ENCODE measurements around the gene NTSR1. TPM values are rescaled to one million over a fixed set of nuclear protein-coding genes. Genes with fewer than 3 reads are reported as not detected.
"Not testable (repeated sequence)": the region's sequence is repeated elsewhere in the genome, so short reads cannot be mapped to it uniquely, and the experiment has no call there.

NTSR1 gene
- total RNA-seq, 1 experiment from 2014 or later, result 4.5 TPM

DNA sequence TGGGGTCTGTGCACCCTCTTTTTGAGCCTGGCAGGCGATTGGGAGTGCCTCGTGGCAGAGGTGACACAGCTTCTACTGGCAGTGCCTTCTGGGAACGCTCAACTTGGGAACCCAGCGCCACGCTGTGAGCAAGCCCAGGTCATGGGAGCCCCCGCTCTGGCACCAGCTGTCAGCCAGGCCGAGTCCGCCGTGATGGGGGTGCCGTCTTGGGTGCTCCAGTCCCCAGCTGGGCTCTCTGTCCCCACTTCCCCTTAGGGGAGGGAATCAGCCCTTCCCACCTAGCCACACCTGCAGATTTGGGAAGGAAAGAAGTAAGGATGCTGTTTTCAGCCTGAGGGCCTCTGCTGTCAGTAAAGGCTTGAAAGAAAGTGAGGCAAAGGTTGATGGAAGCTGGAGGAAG is 31.0 kb upstream of the NTSR1 start:
- Mint-ChIP-seq H3K36me3 (ENCODE audit: insufficient read depth, unreplicated experiment) (peaks cover 6% of the 10 kb centered on the region), H3K27ac (ENCODE audit: low read depth, unreplicated experiment) (no peak overlapping the region), H3K9me3 (ENCODE audit: unreplicated experiment) (peaks cover 9% of the 10 kb centered on the region), H3K27me3 (ENCODE audit: insufficient read depth, unreplicated experiment) (no peaks in the 10 kb centered on the region), H3K4me3 (ENCODE audit: unreplicated experiment) (no peak overlapping the region), H3K4me1 (ENCODE audit: insufficient read depth, unreplicated experiment) (peaks cover 8% of the 10 kb centered on the region)
- no TSS peak for BruUV-seq (replicated peaks)
- ChIA-PET CTCF (interaction anchor here (0.6 to 2.4 kb wide), 6 partner anchors 8 to 178 kb away, joined by 3 to 17 read pairs (median 3); no protein-coding TSS in a partner anchor), POLR2A (interaction anchor here (0.7 to 1.1 kb wide), 2 partner anchors 23 to 26 kb away, joined by 3 to 5 read pairs; no protein-coding TSS in a partner anchor)
- no peak for DNase-seq (ENCODE audit: unreplicated experiment)
- intact Hi-C loops (cut with micrococcal nuclease), result no loop called here
- TF ChIP-seq, protein P1, sequence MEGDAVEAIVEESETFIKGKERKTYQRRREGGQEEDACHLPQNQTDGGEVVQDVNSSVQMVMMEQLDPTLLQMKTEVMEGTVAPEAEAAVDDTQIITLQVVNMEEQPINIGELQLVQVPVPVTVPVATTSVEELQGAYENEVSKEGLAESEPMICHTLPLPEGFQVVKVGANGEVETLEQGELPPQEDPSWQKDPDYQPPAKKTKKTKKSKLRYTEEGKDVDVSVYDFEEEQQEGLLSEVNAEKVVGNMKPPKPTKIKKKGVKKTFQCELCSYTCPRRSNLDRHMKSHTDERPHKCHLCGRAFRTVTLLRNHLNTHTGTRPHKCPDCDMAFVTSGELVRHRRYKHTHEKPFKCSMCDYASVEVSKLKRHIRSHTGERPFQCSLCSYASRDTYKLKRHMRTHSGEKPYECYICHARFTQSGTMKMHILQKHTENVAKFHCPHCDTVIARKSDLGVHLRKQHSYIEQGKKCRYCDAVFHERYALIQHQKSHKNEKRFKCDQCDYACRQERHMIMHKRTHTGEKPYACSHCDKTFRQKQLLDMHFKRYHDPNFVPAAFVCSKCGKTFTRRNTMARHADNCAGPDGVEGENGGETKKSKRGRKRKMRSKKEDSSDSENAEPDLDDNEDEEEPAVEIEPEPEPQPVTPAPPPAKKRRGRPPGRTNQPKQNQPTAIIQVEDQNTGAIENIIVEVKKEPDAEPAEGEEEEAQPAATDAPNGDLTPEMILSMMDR (IDR thresholded peaks at IDR 0.05; ENCODE audit: unreplicated experiment), result no peak

DNA sequence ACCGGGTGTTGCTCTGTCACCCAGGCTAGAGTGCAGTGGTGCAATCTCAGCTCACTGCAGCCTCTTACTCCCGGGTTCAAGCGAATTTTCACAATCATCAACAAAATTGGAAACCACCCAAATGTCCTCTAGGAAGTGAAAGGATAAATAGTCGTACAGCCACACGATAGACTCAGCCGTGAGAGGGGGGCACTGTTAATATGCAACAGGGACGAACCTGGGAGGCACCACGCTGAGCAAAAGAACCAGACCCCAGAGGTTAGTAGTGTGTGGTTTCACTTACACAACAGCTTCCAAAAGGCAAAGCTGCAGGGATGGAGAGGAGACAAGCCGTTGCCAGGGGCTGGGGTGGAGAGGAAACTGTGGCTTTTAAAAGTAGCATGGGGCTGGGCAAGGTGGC is 30.1 kb upstream of the NTSR1 start:
- no peak for DNase-seq (ENCODE audit: unreplicated experiment)
- TF ChIP-seq, protein P1 (IDR thresholded peaks at IDR 0.05; ENCODE audit: unreplicated experiment), result no peak
- H3K27ac Mint-ChIP-seq (ENCODE audit: low read depth, unreplicated experiment), result no peak overlapping the region
- intact Hi-C loops (cut with micrococcal nuclease), result no loop called here
- ChIA-PET POLR2A (interaction anchor here (1.1 to 1.4 kb wide), 2 partner anchors 20 to 25 kb away, joined by 5 read pairs; no protein-coding TSS in a partner anchor), CTCF (interaction anchor here (1.0 to 2.4 kb wide), 5 partner anchors 8 to 113 kb away, joined by 3 to 17 read pairs (median 4); no protein-coding TSS in a partner anchor)
- peaks cover 5% of the 10 kb centered on the region for H3K36me3 Mint-ChIP-seq (ENCODE audit: insufficient read depth, unreplicated experiment)
- peaks cover 8% of the 10 kb centered on the region for H3K4me1 Mint-ChIP-seq (ENCODE audit: insufficient read depth, unreplicated experiment)
- no TSS peak for BruUV-seq (replicated peaks)
- no peaks in the 10 kb centered on the region for H3K27me3 Mint-ChIP-seq (ENCODE audit: insufficient read depth, unreplicated experiment)
- peaks cover 9% of the 10 kb centered on the region for H3K9me3 Mint-ChIP-seq (ENCODE audit: unreplicated experiment)
- no peak overlapping the region for H3K4me3 Mint-ChIP-seq (ENCODE audit: unreplicated experiment)

DNA sequence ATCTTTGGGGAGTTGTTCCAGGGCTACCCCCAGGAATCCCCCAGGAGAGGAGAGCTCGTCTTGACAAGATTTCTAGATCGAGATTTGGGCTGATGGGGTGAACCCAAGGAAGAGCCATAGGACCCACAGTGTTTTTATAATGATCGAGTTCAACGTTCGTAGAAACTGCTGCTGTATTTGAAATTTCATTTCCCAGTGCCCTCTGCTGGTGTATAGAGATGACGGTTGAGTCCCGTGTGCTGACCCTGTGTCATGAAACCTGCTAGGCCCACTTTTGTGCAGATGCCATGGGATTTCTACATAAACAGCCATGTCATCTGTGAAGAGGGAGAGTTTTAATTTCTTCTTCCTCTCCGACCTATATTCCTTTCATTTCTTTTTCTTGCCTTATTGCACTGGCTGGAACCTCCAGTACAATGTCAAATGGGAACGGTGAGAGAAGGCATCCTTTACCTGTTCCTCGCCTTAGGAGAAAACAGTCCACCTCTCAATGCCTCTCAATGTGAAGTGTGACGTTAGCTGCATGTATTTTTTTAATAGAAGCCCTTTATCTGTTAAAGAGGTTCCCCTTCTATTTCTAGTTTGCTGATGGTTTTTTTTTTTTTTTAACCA is 28.6 kb upstream of the NTSR1 start:
- TF ChIP-seq, protein P1 (IDR thresholded peaks at IDR 0.05; ENCODE audit: unreplicated experiment), result no peak
- H3K27ac Mint-ChIP-seq (ENCODE audit: low read depth, unreplicated experiment), result no peak overlapping the region
- H3K9me3 Mint-ChIP-seq (ENCODE audit: unreplicated experiment), result peaks cover 9% of the 10 kb centered on the region
- H3K4me1 Mint-ChIP-seq (ENCODE audit: insufficient read depth, unreplicated experiment), result peaks cover 4% of the 10 kb centered on the region
- intact Hi-C loops (cut with micrococcal nuclease), result no loop called here
- H3K36me3 Mint-ChIP-seq (ENCODE audit: insufficient read depth, unreplicated experiment), result no peaks in the 10 kb centered on the region
- BruUV-seq (replicated peaks), result no TSS peak
- DNase-seq (ENCODE audit: unreplicated experiment), result no peak
- CTCF ChIA-PET, result interaction anchor here (0.6 to 2.4 kb wide), 6 partner anchors 10 to 312 kb away, joined by 3 to 17 read pairs (median 4); no protein-coding TSS in a partner anchor
- H3K27me3 Mint-ChIP-seq (ENCODE audit: insufficient read depth, unreplicated experiment), result no peaks in the 10 kb centered on the region
- H3K4me3 Mint-ChIP-seq (ENCODE audit: unreplicated experiment), result no peak overlapping the region
- POLR2A ChIA-PET, result interaction anchor here (1.1 to 1.4 kb wide), 2 partner anchors 18 to 181 kb away, joined by 3 to 5 read pairs; no protein-coding TSS in a partner anchor

DNA sequence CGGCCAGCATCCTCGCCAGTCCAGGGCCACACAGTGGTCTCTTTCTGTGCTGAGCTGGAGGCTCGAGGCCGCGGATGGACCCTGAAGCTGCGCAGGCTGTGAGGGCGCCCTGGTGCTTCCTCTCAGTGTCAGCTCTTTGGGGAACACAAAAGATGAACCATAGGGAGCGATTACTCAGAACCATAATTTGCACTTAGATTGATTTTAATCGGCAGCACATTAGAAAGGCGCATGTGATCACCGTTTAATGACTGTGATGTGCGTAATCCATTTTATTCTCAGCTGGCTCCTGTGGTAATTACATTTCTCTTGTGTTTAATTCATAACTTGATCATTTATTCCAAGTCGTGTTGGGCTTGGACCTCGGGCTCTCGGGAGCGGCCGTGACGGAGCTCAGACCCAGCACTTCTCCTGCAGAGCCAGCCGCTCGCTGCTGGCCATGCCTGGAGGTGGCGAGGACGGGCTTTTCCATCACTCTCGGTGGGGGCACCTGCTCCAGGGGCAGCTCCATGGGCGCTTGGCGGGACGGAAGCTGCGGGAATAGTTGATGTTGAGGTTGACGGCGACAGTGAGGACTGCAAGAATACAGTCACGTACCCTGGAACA is 25.6 kb upstream of the NTSR1 start:
- ChIA-PET POLR2A (interaction anchor here (2.5 kb wide), 1 partner anchor 112 kb away, joined by 6 read pairs; no protein-coding TSS in a partner anchor), CTCF (interaction anchor here (0.6 to 1.3 kb wide), 3 partner anchors 125 to 326 kb away, joined by 3 to 5 read pairs (median 3); no protein-coding TSS in a partner anchor)
- intact Hi-C loops (cut with micrococcal nuclease), result no loop called here
- Mint-ChIP-seq H3K9me3 (ENCODE audit: unreplicated experiment) (peaks cover 9% of the 10 kb centered on the region), H3K36me3 (ENCODE audit: insufficient read depth, unreplicated experiment) (no peaks in the 10 kb centered on the region), H3K27ac (ENCODE audit: low read depth, unreplicated experiment) (no peak overlapping the region), H3K27me3 (ENCODE audit: insufficient read depth, unreplicated experiment) (no peaks in the 10 kb centered on the region), H3K4me1 (ENCODE audit: insufficient read depth, unreplicated experiment) (peaks cover 9% of the 10 kb centered on the region), H3K4me3 (ENCODE audit: unreplicated experiment) (no peak overlapping the region)
- TF ChIP-seq, protein P1 (IDR thresholded peaks at IDR 0.05; ENCODE audit: unreplicated experiment), result no peak
- no peak for DNase-seq (ENCODE audit: unreplicated experiment)
- no TSS peak for BruUV-seq (replicated peaks)

DNA sequence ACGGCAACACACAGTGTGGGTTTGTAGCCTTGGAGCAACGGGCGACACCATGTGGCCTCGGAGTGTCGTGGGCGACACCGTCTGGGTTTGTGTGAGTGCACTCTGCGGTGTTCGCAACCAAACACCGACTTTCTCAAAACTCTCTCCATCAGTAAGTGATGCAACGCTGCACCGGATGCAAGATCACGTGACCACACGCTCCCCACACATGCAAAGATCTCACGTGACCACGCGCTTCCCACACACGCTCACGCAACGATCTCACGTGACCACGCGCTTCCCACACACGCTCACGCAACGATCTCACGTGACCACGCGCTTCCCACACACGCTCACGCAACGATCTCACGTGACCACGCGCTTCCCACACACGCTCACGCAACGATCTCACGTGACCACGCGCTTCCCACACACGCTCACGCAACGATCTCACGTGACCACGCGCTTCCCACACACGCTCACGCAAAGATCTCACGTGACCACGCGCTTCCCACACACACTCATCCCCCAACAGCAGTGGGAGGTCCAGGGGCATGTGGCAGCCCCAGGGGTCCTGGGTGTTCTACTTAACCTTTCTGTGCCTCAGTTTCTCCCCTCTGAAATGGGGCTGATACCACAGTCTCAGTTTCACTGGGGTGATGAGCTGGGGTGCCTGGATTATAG is 24.8 kb upstream of the NTSR1 start:
- H3K4me3 Mint-ChIP-seq (ENCODE audit: unreplicated experiment); BruUV-seq (replicated peaks): not testable (repeated sequence)

More for the DNA sequence above, 24.8 kb upstream of the NTSR1 start:
- ChIA-PET CTCF (interaction anchor here (0.6 to 1.2 kb wide), 4 partner anchors 14 to 326 kb away, joined by 3 to 6 read pairs (median 5); no protein-coding TSS in a partner anchor), POLR2A (interaction anchor here (1.2 to 2.5 kb wide), 2 partner anchors 9 to 111 kb away, joined by 4 to 6 read pairs; no protein-coding TSS in a partner anchor)
- H3K27ac Mint-ChIP-seq (ENCODE audit: low read depth, unreplicated experiment); H3K36me3 Mint-ChIP-seq (ENCODE audit: insufficient read depth, unreplicated experiment); H3K9me3 Mint-ChIP-seq (ENCODE audit: unreplicated experiment); intact Hi-C loops (cut with micrococcal nuclease); H3K4me1 Mint-ChIP-seq (ENCODE audit: insufficient read depth, unreplicated experiment); H3K27me3 Mint-ChIP-seq (ENCODE audit: insufficient read depth, unreplicated experiment); DNase-seq (ENCODE audit: unreplicated experiment): not testable (repeated sequence)

Data from MCF 10A (cell line).